BJ (cell line): ENCODE results near the gene TRIM69. TPM values are rescaled to one million over a fixed set of nuclear protein-coding genes. Genes with fewer than 3 reads are reported as not detected.
"Not testable (repeated sequence)": the region's sequence is repeated elsewhere in the genome, so short reads cannot be mapped to it uniquely, and the experiment has no call there.

Experiments
- CTCF ChIA-PET: fragments of 350-600 bp; formaldehyde crosslinking; extraction: SDS; loops from one replicate; lab custom pipeline; 2021; ENCODE audit warnings: antibody characterized with exemption, inconsistent platforms; lab: Yijun Ruan, JAX
- POLR2A ChIA-PET: fragments of 300-600 bp; sonication (Branson Sonifier 250); formaldehyde crosslinking; extraction: SDS; loops from one replicate; lab custom pipeline; 2021; ENCODE audit warnings: antibody characterized with exemption; lab: Charles Lee
- DNase-seq: peaks from one replicate; pipeline ENCODE4 v3.0.0-alpha.2; 2011; ENCODE audit warnings: low read depth
- H3K27me3 ChIP-seq: 2 replicates; pipeline ENCODE4 v1.6.0; 2011; ENCODE audit warnings: low read length; ENCODE audit not compliant: control insufficient read depth, insufficient read depth
- H3K36me3 ChIP-seq: 2 replicates; pipeline ENCODE4 v1.5.1; 2011; ENCODE audit warnings: low read length; ENCODE audit not compliant: control insufficient read depth, insufficient read depth
- H3K4me3 ChIP-seq: 2 replicates; pipeline ENCODE4 v1.5.1; 2011; ENCODE audit warnings: low read depth, mild to moderate bottlenecking, control low read depth, low read length
- polyA minus RNA-seq: library from RNA; depleted of rRNA, polyadenylated mRNA; stranded (reverse); fragments of >200 nt; gene quantifications from 2 replicates; pipeline ENCODE4 v1.2.3, GENCODE V29; 2011; rRNA and poly(A)+ RNA removed
- polyA plus RNA-seq: library from polyadenylated mRNA; depleted of rRNA; stranded (reverse); fragments of >200 nt; gene quantifications from 2 replicates; pipeline ENCODE4 v1.2.3, GENCODE V29; 2011; rRNA removed
- TF ChIP-seq, protein P1 (sequence below): IDR thresholded peaks from 2 replicates; pipeline ENCODE4 v1.5.1; 2011; ENCODE audit warnings: low read depth, mild to moderate bottlenecking, control low read depth, inconsistent platforms, low read length, moderate library complexity; ENCODE audit not compliant: insufficient read depth

TRIM69 gene, protein sequence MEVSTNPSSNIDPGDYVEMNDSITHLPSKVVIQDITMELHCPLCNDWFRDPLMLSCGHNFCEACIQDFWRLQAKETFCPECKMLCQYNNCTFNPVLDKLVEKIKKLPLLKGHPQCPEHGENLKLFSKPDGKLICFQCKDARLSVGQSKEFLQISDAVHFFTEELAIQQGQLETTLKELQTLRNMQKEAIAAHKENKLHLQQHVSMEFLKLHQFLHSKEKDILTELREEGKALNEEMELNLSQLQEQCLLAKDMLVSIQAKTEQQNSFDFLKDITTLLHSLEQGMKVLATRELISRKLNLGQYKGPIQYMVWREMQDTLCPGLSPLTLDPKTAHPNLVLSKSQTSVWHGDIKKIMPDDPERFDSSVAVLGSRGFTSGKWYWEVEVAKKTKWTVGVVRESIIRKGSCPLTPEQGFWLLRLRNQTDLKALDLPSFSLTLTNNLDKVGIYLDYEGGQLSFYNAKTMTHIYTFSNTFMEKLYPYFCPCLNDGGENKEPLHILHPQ
- 10.8 and 15.3 TPM in 2 replicates for polyA plus RNA-seq
- polyA minus RNA-seq: 8.0 and 14.2 TPM in 2 replicates

DNA sequence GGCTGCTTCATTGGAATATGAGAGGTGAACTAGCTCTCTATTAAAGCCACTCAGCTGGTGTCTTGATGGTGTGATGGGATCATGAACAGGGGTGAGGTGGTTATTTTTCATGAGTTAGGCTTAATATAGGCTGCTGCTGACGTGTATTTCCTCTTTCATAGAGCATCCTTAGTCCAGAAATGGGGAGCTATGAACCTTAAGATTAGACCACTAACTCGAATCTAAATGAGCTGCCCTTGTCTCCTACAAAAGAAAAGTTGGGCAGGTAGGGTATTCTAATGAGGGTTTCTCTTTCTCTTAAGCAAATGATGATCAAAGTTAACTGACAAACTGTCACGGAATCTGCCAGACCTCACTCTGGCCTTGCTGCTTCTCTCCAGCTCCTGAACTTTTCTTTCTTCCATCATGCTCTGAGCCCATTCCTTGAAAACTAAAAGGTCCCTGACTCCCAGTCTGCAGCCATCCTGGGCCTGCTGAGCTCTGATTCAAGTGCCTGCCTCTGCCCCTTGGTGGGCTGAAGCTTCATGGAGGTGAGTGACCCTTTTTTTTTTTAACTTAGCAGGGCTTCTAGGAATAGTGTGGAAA lies at the start of gene TRIM69:
Gene TRIM69 (plus strand): TSS at position 348 of the 585 bp plus-strand sequence. CDS start 177 bp downstream, at position 525.
- Histone ChIP-seq H3K27me3 (no peaks in the 10 kb centered on the region), H3K36me3 (peaks cover 2% of the 10 kb centered on the region; the same call in 1 of the 2 replicates), H3K4me3 (no peak within 1 kb of the TSS)
- CTCF ChIA-PET: interaction anchor here (0.6 to 5.7 kb wide), 18 partner anchors 8 to 1726 kb away, joined by 3 to 55 read pairs (median 4); partner anchors contain the start of genes B2M, PATL2 and SPG11
- POLR2A ChIA-PET: interaction anchor here (0.6 kb wide), 1 partner anchor 850 kb away, joined by 3 read pairs; no protein-coding TSS in a partner anchor
- TF ChIP-seq, protein P1, sequence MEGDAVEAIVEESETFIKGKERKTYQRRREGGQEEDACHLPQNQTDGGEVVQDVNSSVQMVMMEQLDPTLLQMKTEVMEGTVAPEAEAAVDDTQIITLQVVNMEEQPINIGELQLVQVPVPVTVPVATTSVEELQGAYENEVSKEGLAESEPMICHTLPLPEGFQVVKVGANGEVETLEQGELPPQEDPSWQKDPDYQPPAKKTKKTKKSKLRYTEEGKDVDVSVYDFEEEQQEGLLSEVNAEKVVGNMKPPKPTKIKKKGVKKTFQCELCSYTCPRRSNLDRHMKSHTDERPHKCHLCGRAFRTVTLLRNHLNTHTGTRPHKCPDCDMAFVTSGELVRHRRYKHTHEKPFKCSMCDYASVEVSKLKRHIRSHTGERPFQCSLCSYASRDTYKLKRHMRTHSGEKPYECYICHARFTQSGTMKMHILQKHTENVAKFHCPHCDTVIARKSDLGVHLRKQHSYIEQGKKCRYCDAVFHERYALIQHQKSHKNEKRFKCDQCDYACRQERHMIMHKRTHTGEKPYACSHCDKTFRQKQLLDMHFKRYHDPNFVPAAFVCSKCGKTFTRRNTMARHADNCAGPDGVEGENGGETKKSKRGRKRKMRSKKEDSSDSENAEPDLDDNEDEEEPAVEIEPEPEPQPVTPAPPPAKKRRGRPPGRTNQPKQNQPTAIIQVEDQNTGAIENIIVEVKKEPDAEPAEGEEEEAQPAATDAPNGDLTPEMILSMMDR: no peak
- DNase-seq: no peak

DNA sequence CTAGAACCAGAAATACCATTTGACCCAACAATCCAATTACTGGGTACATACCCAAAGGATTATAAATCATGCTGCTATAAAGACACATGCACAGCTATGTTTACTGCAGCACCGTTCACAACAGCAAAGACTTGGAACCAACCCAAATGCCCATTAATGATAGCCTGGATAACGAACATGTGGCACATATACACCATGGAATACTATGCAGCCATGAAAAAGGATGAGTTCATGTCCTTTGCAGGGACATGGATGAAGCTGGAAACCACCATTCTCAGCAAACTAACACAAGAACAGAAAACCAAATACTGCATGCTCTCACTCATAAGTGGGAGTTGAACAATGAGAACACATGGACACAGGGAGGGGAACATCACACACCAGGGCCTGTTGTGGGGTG lies 47.0 kb upstream of the TRIM69 start:
- CTCF ChIA-PET: interaction anchor here (1.0 to 1.3 kb wide), 2 partner anchors 14 to 26 kb away, joined by 3 read pairs; partner anchors contain the start of gene SPG11
- DNase-seq, H3K36me3 ChIP-seq, H3K4me3 ChIP-seq, H3K27me3 ChIP-seq, POLR2A ChIA-PET: not testable (repeated sequence)

DNA sequence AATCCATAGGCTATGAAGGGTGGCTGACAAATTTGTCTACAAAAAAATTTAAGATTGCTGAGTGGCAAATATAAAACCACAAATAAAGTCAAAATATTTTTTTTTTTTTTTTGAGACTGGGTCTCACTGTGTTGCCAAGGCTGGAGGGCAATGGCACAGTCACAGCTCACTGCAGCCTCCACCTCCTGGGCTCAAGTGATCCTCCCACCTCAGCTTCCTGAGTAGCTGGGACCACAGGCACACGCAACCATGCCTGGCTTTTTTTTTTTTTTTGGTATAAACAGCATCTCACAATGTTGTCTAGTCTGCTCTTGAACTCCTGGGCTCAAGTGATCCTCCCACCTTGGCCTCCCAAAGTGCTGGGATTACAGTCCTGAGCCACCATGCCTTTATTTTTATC lies 46.1 kb upstream of the TRIM69 start:
- POLR2A ChIA-PET, H3K27me3 ChIP-seq, H3K36me3 ChIP-seq, DNase-seq, H3K4me3 ChIP-seq: not testable (repeated sequence)
- CTCF ChIA-PET: interaction anchor here (1.3 kb wide), 1 partner anchor 20 kb away, joined by 3 read pairs; no protein-coding TSS in a partner anchor

DNA sequence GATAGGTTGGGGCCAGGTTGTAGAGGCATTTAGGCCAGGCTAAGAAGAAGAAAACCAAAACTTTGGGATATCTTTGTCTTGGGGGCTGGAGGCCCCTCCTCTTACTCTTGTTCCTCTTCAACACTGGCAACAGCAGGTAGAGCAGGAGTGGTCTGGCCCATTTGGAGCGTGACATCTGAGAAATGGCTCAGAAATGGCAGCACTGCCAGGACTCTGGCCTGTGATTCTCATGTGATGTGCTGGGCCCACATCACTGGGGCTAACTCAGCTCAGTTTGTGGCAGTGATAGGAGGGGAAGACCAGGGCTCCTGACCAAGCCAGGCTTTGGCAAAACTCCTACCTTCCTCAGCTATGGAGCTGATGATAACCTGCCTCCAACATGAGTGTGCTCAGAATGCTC lies 43.7 kb upstream of the TRIM69 start:
- POLR2A ChIA-PET: no interaction called here
- TF ChIP-seq, protein P1: no peak
- no peaks in the 10 kb centered on the region for H3K36me3 ChIP-seq
- no peak for DNase-seq
- H3K4me3 ChIP-seq: no peak overlapping the region
- CTCF ChIA-PET: interaction anchor here (1.0 to 1.3 kb wide), 2 partner anchors 29 to 44 kb away, joined by 3 to 4 read pairs; partner anchors contain the start of genes SPG11 and TRIM69
- H3K27me3 ChIP-seq: peaks cover 4% of the 10 kb centered on the region

DNA sequence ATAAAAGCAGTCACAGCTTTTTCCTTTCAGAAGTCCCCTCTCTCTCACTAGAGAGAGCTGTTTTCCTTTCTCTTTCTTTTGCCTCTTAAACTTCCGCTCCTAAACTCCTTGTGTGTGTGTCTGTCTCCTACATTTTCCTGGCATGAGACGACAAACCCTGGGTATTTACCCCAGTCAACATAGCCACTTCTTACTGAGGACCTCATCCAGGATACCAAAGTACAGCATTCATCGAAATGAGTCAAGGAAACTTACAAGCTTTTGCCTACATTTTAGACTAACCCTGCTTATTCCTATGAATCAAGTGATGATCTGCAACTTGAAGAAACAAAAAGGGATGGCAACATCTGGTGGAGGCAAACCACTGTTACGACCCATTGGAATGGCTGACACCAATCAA lies 41.9 kb upstream of the TRIM69 start:
- DNase-seq: no peak
- TF ChIP-seq, protein P1: no peak
- no peaks in the 10 kb centered on the region for H3K36me3 ChIP-seq
- CTCF ChIA-PET: interaction anchor here (2.9 kb wide), 1 partner anchor 31 kb away, joined by 8 read pairs; the partner anchor contains the start of gene SPG11
- no peak overlapping the region for H3K4me3 ChIP-seq
- H3K27me3 ChIP-seq: peaks cover 4% of the 10 kb centered on the region
- POLR2A ChIA-PET: no interaction called here
